Sigmoid colon (tissue), 3 donors: ENCODE results near the gene DPY19L1.

Experiments
- CTCF ChIP-seq, 4 experiments: fragments of 450-650 bp in 3 of 4; fragments of 200-600 bp in 1 of 4; IDR thresholded peaks; one replicate each; pipeline ENCODE4 v1.5.1; 2016 to 2019; ENCODE audit warnings: antibody characterized with exemption in 4 of 4, mild to moderate bottlenecking in 3 of 4, moderate library complexity in 2 of 4
- POLR2A ChIP-seq, 2 donors: fragments of 450-650 bp; IDR thresholded peaks; one replicate each; pipeline ENCODE4 v1.6.1; 2016; ENCODE audit warnings: antibody characterized with exemption in 2 of 2, mild to moderate bottlenecking in 2 of 2, moderate library complexity in 2 of 2

- no peak for TF ChIP-seq POLR2A (IDR thresholded peaks at IDR 0.05)
- TF ChIP-seq CTCF (IDR thresholded peaks at IDR 0.05): no peak
Observed at GRCh38 chr7:34928560-34928959, 108.7 kb downstream of the DPY19L1 start.
